Measurements from ENCODE around the gene MAU2. TPM values are rescaled to one million over a fixed set of nuclear protein-coding genes. Genes with fewer than 3 reads are reported as not detected.
A peak's percentile ranks its signal among the peaks of the same experiment; 100 is the strongest.

Gene MAU2
- total and polyA plus RNA-seq, 2 of the 8 experiments (the other 6 are each of a cell fraction or from before 2014, with no cell fraction given), result 32.0 to 40.8 TPM

DNA sequence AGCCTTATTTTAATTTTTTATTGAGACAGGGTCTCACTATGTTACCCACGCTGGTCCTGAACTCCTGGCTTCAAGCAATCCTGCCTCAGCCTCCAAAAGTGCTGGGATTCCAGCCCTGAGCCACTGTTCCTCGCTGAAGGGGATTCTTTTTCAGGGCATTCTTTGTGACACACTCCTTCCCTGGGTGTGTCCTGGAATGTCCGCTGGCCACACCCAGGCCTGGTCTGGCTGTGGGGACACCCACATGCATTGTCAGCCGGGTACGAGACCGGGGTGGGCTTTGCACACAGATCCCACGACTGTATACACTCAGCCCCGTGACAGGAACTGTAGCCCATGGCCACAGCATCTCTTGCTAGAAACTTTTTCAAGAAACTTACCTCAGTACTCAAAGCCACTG lies 50.4 kb downstream of the MAU2 start:
- H3K9ac ChIP-seq (replicated peaks in 1 of 4; ENCODE audit: extremely low read depth in 1 of 4, low read depth in 3 of 4, low read length in 3 of 4), result no peak overlapping the region
- no peak for DNase-seq (ENCODE audit: low read depth in 1 of 2, low spot score in 2 of 2)
- CTCF ChIA-PET (ENCODE audit: partially characterized antibody), result interaction anchor here (1.3 to 1.7 kb wide), 2 partner anchors 9 to 120 kb away, joined by 4 to 5 read pairs; no protein-coding TSS in a partner anchor
- no peak for TF ChIP-seq KDM5A (IDR thresholded peaks at IDR 0.05; ENCODE audit: low read length)
- no peak for TF ChIP-seq HDAC2 (IDR thresholded peaks at IDR 0.05; ENCODE audit: borderline replicate concordance in 1 of 2, low read depth in 2 of 2, low read length in 2 of 2)
- TF ChIP-seq RNF2 (IDR thresholded peaks at IDR 0.05; ENCODE audit: borderline replicate concordance, low read depth, low read length, missing control alignments, poor library complexity, severe bottlenecking), result no peak
- no peak for TF ChIP-seq CHD2 (IDR thresholded peaks at IDR 0.05; ENCODE audit: low read length)
- TF ChIP-seq FOSL1 (IDR thresholded peaks at IDR 0.05; ENCODE audit: insufficient read depth, low read depth, low read length), result no peak
- TF ChIP-seq, protein P1, sequence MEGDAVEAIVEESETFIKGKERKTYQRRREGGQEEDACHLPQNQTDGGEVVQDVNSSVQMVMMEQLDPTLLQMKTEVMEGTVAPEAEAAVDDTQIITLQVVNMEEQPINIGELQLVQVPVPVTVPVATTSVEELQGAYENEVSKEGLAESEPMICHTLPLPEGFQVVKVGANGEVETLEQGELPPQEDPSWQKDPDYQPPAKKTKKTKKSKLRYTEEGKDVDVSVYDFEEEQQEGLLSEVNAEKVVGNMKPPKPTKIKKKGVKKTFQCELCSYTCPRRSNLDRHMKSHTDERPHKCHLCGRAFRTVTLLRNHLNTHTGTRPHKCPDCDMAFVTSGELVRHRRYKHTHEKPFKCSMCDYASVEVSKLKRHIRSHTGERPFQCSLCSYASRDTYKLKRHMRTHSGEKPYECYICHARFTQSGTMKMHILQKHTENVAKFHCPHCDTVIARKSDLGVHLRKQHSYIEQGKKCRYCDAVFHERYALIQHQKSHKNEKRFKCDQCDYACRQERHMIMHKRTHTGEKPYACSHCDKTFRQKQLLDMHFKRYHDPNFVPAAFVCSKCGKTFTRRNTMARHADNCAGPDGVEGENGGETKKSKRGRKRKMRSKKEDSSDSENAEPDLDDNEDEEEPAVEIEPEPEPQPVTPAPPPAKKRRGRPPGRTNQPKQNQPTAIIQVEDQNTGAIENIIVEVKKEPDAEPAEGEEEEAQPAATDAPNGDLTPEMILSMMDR (IDR thresholded peaks at IDR 0.05; ENCODE audit: control extremely low read depth in 1 of 3, insufficient read depth in 1 of 3, low read depth in 1 of 3, low read length in 3 of 3), result no peak
- no peak for TF ChIP-seq RFX5 (IDR thresholded peaks at IDR 0.05; ENCODE audit: borderline replicate concordance, low read depth, low read length)
- no peak for TF ChIP-seq SUZ12 (IDR thresholded peaks at IDR 0.05; ENCODE audit: low read length)
- no peak for TF ChIP-seq POLR2A (IDR thresholded peaks at IDR 0.05; ENCODE audit: control extremely low read depth in 1 of 2, low read depth in 2 of 2, low read length in 2 of 2)
- no peak for TF ChIP-seq SIRT6 (IDR thresholded peaks at IDR 0.05; ENCODE audit: low read length)
- no peak for TF ChIP-seq NANOG (IDR thresholded peaks at IDR 0.05; ENCODE audit: insufficient read depth, low read depth, low read length, poor library complexity, severe bottlenecking)
- no peak for TF ChIP-seq SP1 (IDR thresholded peaks at IDR 0.05; ENCODE audit: low read depth, low read length)

More for the DNA sequence above, 50.4 kb downstream of the MAU2 start:
- 83% methylated on average over 8 of the region's 8 CpGs; no CpG with 5 or more reads in 1 of the 2 experiments for WGBS, 2 experiments (ENCODE audit: extremely low coverage in 1 of 2, insufficient coverage in 1 of 2, insufficient read length in 1 of 2, insufficient replicate concordance in 2 of 2, low coverage in 1 of 2, low lambda C conversion rate in 2 of 2, missing lambda C conversion rate in 1 of 2)
- Histone ChIP-seq H2BK5ac (ENCODE audit: low read depth, low read length) (no peak overlapping the region), H3K23ac (ENCODE audit: insufficient read length) (no peak overlapping the region), H2BK15ac (ENCODE audit: low read length) (no peak overlapping the region), H3K23me2 (ENCODE audit: low read depth, low read length) (no peaks in the 10 kb centered on the region), H3K27ac (ENCODE audit: low read depth, low read length) (no peak overlapping the region), H3K4me1 (replicated peaks in 1 of 4; ENCODE audit: control insufficient read depth in 3 of 4, insufficient read depth in 4 of 4, low read length in 3 of 4) (peaks cover 0 to 2% (median 0%) of the 10 kb centered on the region in 4 experiments; a peak in 4 of 7 replicates), H2BK20ac (ENCODE audit: low read length) (0 out of 2 replicates have a peak overlapping the region, but pooled peaks have one; percentile 10), H3K4me2 (ENCODE audit: insufficient read depth in 1 of 2, low read depth in 2 of 2, low read length in 2 of 2) (no peak overlapping the region), H2AK5ac (ENCODE audit: low read depth, low read length) (no peak overlapping the region), H4K20me1 (replicated peaks in 1 of 2; ENCODE audit: control insufficient read depth in 1 of 2, insufficient read depth in 2 of 2, low read length in 2 of 2) (no peaks in the 10 kb centered on the region), H4K5ac (ENCODE audit: insufficient read length, low read depth, low read length) (no peak overlapping the region), H3K4ac (replicated peaks; ENCODE audit: insufficient read length, low read depth, low read length) (no peak overlapping the region), H3K36me3 (ENCODE audit: control insufficient read depth in 2 of 4, insufficient read depth in 4 of 4, low read length in 3 of 4) (no peaks in the 10 kb centered on the region), H3K18ac (ENCODE audit: extremely low read depth, low read length) (no peak overlapping the region), H2AFZ (ENCODE audit: low read length) (no peak overlapping the region), H3K9me3 (ENCODE audit: insufficient read depth in 2 of 2, low read depth in 1 of 2, low read length in 1 of 2) (no peaks in the 10 kb centered on the region), H3K79me2 (ENCODE audit: control insufficient read depth in 1 of 2, insufficient read depth in 2 of 2, low read length in 2 of 2) (no peaks in the 10 kb centered on the region), H3K14ac (ENCODE audit: insufficient read length) (no peak overlapping the region), H2BK12ac (ENCODE audit: low read depth, low read length) (no peak overlapping the region), H3K27me3 (replicated peaks in 1 of 4; ENCODE audit: control insufficient read depth in 3 of 4, extremely low read depth in 1 of 4, insufficient read depth in 3 of 4, low read length in 3 of 4) (no peaks in the 10 kb centered on the region), H3K4me3 (ENCODE audit: extremely low read depth in 1 of 4, insufficient read depth in 2 of 4, low read depth in 3 of 4, low read length in 4 of 4) (no peak overlapping the region), H4K8ac (ENCODE audit: extremely low read depth, insufficient read depth, low read length) (no peak overlapping the region), H2BK120ac (replicated peaks; ENCODE audit: low read depth, low read length) (no peak overlapping the region), H3K79me1 (ENCODE audit: low read depth, low read length) (no peaks in the 10 kb centered on the region), H3K56ac (replicated peaks; ENCODE audit: insufficient read length, low read depth, low read length) (no peak overlapping the region), H4K91ac (replicated peaks; ENCODE audit: insufficient read length, low read length) (no peak overlapping the region)
- no peak for FAIRE-seq
- POLR2A ChIA-PET (ENCODE audit: partially characterized antibody), result no interaction called here
